GM18951 (cell line): ENCODE results near the gene FOXM1.

Experiments
- POLR2A ChIP-seq: IDR thresholded peaks from 4 replicates; pipeline ENCODE4 v1.6.1; 2011; ENCODE audit warnings: mild to moderate bottlenecking; ENCODE audit not compliant: insufficient read length, insufficient read depth; ENCODE audit errors: extremely low read depth
- in situ Hi-C: fragments of 300-500 bp; cut with MboI; formaldehyde crosslinking; loops from one replicate; pipeline ENCODE4 v1.12.0; 2022; ENCODE audit warnings: low sequenced_read_pairs, mixed read lengths, inconsistent platforms; ENCODE audit not compliant: unreplicated experiment

Gene FOXM1

DNA sequence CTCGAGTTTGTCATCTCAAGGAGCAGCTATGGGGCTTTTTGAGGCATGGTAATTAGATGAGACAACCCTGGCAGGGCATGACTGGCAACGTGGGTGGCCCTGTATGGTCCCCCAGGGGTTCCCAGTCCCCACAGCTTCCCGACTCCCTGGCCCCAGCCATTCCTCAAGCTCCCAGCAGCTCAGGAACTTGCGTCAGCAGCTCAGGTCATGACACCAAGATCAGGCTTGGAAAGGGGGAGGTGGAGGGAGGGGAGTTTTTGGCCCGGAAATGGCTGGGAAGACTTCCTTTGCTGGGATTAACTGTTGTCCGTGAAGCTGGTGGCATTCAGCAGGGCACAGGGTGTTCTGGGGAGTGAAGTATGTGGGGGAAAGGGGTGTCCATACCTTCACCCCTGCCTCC, 31.7 kb downstream of the FOXM1 start:
- TF ChIP-seq POLR2A, result no peak
- in situ Hi-C loops, result no loop called here

- no peak for TF ChIP-seq POLR2A
- in situ Hi-C loops, result no loop called here
Measured at GRCh38 chr12:2844786-2845185, 32.2 kb downstream of the FOXM1 start.

GRCh38 chr12:2842948-2843347, 34.0 kb downstream of the FOXM1 start:
- in situ Hi-C loops, result no loop called here
- no peak for TF ChIP-seq POLR2A

DNA sequence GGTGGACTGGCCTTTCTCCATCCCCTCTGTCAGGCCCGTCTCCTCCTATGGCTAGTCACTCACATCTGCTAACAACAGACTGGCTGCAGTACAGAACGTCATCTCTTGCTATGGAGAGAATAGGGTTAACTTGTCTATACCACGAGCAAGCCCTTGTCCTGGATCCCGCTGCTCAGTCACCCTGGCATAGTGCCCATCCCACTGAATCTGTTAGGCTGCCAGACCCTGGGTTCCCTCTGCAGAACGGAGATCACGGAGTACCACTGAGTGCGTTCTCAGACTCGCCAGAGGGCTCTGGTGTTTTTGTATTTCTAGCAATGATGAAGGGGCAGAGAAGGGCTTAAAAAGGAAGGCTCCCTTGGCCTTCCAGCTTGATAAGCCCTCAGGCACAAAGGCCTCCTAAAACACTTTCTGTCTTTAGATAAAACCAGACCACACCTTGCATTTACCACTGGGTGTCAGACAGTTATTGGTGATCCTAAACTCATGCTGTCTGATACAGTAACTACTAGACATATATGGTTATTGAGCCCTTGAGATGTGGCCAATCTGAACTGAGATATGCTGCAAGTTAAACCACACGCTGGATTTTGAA, 35.8 kb downstream of the FOXM1 start:
- no peak for TF ChIP-seq POLR2A
- in situ Hi-C loops, result no loop called here

DNA sequence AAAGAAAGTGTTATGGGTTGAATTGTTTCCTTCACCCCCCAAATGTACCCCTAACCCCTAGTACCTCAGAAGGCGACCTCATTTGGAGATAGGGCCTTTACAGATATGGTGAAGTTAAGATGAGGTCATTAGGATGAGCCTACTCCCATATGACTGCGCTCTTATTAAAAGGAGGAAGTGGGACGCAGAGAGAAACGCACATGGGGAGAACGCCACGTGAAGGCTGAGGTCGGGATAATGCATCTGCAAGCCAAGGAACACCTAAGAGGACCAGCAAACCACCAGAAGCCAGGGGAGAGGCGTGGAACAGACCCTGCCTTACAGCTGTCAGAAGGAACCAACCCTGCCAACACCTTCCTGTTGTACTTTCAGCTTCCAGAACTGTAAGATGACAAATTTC, 40.4 kb downstream of the FOXM1 start:
- in situ Hi-C loops, result no loop called here
- no peak for TF ChIP-seq POLR2A

- no peak for TF ChIP-seq POLR2A
- in situ Hi-C loops, result no loop called here
Measured at GRCh38 chr12:2835691-2836403, 41.1 kb downstream of the FOXM1 start.

- in situ Hi-C loops, result no loop called here
- TF ChIP-seq POLR2A, result no peak
Measured at GRCh38 chr12:2834581-2835491, 42.1 kb downstream of the FOXM1 start, which contains the start of gene NRIP2. TSS of gene NRIP2 (minus strand) at chr12:2835035. CDS start at chr12:2834983, 52 bp downstream.

DNA sequence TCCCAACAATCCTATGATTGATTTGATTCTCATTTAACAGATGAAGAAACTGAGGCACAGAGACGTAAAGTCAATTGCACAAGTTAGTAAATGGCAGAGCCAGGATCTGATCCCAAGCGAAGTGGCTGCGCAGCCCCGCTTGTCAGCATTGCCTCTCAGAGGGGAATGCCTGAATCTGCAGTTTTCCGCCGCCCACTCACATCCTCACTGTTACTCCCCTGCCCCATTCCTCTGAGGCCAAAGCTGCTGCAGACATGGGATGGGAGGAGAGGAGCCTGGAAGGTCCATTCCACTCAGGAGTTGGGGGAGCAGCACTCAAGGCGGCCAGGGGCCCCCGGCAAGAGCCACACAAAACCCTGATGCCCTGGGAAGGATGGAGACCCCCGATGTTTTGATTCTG, 43.2 kb downstream of the FOXM1 start:
- in situ Hi-C loops, result no loop called here

DNA sequence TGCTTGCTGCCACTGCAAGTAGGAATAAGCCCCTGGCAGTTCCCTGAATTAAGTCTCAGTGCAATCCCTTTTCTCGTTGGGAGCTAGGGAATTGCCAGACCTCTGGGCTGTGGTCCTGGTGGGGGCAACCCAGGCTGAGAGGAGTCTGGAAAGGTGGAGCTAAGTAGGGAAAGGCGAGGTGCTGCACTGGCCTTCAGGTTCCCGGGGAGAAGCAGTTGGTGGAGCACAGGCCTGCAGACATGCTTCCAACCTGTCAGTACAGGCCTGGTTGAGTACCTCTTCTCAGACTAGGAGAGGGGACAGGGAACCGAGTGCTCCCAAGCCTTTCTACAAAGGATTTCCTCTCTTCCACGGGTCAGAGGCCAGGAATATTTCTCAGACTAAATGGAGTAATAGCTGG, 43.6 kb downstream of the FOXM1 start:
- TF ChIP-seq POLR2A, result no peak
- in situ Hi-C loops, result no loop called here

More for the DNA sequence above, 43.2 kb downstream of the FOXM1 start:
- TF ChIP-seq POLR2A, result no peak

GRCh38 chr12:2832550-2833127, 44.3 kb downstream of the FOXM1 start:
- no peak for TF ChIP-seq POLR2A
- in situ Hi-C loops, result no loop called here

DNA sequence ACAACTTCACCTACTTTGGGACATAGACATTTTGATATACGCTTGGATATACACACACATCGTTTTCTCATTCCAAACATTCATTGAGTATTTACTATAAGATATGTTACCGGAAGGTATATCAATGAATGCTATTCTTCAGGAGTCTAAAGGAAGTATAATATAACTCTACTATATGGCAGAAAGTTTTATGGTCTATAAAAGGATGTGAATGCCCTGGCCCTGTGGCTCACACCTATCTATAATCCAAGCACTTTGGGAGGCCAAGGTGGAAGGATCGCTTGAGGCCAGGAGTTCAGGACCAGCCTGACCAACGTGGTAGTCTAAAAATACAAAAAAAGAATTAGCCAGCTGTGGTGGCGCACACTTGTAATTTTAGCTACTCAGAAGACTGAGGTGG, 47.7 kb downstream of the FOXM1 start:
- in situ Hi-C loops, result no loop called here
- no peak for TF ChIP-seq POLR2A

DNA sequence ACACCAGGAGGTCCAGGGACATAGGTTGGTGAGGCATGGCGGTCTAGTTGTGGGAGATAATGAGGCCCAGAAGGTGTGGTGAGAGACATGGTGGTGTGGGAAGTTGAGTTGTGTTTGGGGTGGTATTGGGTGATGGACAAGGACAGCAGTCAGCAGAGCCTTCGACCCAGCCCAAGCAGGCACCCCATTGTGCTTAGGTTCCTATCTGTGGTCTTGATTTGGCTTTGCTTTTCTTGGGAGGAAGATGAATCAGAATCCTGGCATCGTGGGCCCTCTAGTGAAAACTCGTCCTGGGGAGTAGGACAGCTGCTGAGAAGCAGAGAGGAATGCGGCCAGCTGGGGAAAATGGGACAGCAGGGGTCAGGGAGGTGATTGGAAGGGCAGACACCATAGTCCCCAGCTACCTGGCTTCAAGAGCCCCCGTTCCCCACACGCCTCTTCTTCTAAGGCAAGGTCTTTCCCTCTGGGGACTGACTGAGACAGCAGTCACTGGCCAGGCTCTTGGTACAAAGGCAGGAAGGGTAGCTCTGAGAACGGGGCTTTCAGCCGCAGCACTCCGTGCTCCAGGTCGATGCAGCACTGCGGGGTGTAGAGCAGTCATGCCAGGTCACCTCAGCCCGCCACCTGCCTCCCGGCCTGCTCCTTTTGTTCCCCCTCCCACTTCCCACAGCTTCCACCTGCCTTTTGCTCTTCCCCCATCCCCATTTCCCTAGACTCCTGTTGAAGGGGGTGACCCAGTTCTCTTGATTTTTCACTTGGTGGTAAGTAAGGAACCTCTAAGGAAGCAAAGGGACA, 50.1 kb downstream of the FOXM1 start:
- in situ Hi-C loops, result no loop called here

More for the DNA sequence above, 50.1 kb downstream of the FOXM1 start:
- no peak for TF ChIP-seq POLR2A
